Measurements from ENCODE around the gene ZNF765.
"Not testable (repeated sequence)": the region's sequence is repeated elsewhere in the genome, so short reads cannot be mapped to it uniquely, and the experiment has no call there.

ZNF765 gene

GRCh38 chr19:53394974-53395839, at the start of gene ZNF765:
TSS of gene ZNF765 (plus strand) at chr19:53395149. CDS start at chr19:53398016, 2,867 bp downstream.
- DNase-seq (ENCODE audit: low spot score), result peak; percentile 73

GRCh38 chr19:53355739-53356138, 39.2 kb upstream of the ZNF765 start:
- DNase-seq (ENCODE audit: low spot score), result no peak

- DNase-seq (ENCODE audit: low spot score), result no peak
Measured at GRCh38 chr19:53357821-53358581, 36.9 kb upstream of the ZNF765 start.

GRCh38 chr19:53360056-53360455, 34.9 kb upstream of the ZNF765 start:
- not testable (repeated sequence) for DNase-seq (ENCODE audit: low spot score)

- DNase-seq (ENCODE audit: low spot score), result peak; percentile 59
Measured at GRCh38 chr19:53365134-53365898, 29.6 kb upstream of the ZNF765 start, which contains the start of gene ZNF525. TSS of gene ZNF525 (plus strand) at chr19:53365705. CDS start at chr19:53372282, 6,577 bp downstream.

- no peak for DNase-seq (ENCODE audit: low spot score)
Measured at GRCh38 chr19:53365899-53366493, 29.0 kb upstream of the ZNF765 start.

- DNase-seq (ENCODE audit: low spot score), result no peak
Measured at GRCh38 chr19:53372196-53372595, 22.8 kb upstream of the ZNF765 start.

GRCh38 chr19:53374288-53374687, 20.7 kb upstream of the ZNF765 start:
- DNase-seq (ENCODE audit: low spot score), result no peak

- DNase-seq (ENCODE audit: low spot score), result no peak
Measured at GRCh38 chr19:53374743-53375142, 20.2 kb upstream of the ZNF765 start.

- DNase-seq (ENCODE audit: low spot score), result no peak
Measured at GRCh38 chr19:53381376-53381775, 13.6 kb upstream of the ZNF765 start.

- no peak for DNase-seq (ENCODE audit: low spot score)
Measured at GRCh38 chr19:53388168-53388567, 6.8 kb upstream of the ZNF765 start.

GRCh38 chr19:53388904-53389303, 6.0 kb upstream of the ZNF765 start:
- no peak for DNase-seq (ENCODE audit: low spot score)

- no peak for DNase-seq (ENCODE audit: low spot score)
Measured at GRCh38 chr19:53389571-53389970, 5.4 kb upstream of the ZNF765 start.

GRCh38 chr19:53389978-53390377, 5.0 kb upstream of the ZNF765 start:
- no peak for DNase-seq (ENCODE audit: low spot score)

- DNase-seq (ENCODE audit: low spot score), result no peak
Measured at GRCh38 chr19:53394522-53394973, 401 bp upstream of the ZNF765 start.

GRCh38 chr19:53395840-53396524, 1.0 kb downstream of the ZNF765 start:
- not testable (repeated sequence) for DNase-seq (ENCODE audit: low spot score)

GRCh38 chr19:53396525-53396868, 1.5 kb downstream of the ZNF765 start:
- DNase-seq (ENCODE audit: low spot score), result no peak

- DNase-seq (ENCODE audit: low spot score), result not testable (repeated sequence)
Measured at GRCh38 chr19:53397918-53398317, 3.0 kb downstream of the ZNF765 start.

- no peak for DNase-seq (ENCODE audit: low spot score)
Measured at GRCh38 chr19:53409505-53410204, 14.7 kb downstream of the ZNF765 start.

GRCh38 chr19:53420520-53421315, 25.8 kb downstream of the ZNF765 start:
- DNase-seq (ENCODE audit: low spot score), result not testable (repeated sequence)

Measured in COLO829 (cell line).